Measurements from ENCODE around the gene DPP7.
A peak's percentile ranks its signal among the peaks of the same experiment; 100 is the strongest.
"Not testable (repeated sequence)": the region's sequence is repeated elsewhere in the genome, so short reads cannot be mapped to it uniquely, and the experiment has no call there.

DPP7 gene

DNA sequence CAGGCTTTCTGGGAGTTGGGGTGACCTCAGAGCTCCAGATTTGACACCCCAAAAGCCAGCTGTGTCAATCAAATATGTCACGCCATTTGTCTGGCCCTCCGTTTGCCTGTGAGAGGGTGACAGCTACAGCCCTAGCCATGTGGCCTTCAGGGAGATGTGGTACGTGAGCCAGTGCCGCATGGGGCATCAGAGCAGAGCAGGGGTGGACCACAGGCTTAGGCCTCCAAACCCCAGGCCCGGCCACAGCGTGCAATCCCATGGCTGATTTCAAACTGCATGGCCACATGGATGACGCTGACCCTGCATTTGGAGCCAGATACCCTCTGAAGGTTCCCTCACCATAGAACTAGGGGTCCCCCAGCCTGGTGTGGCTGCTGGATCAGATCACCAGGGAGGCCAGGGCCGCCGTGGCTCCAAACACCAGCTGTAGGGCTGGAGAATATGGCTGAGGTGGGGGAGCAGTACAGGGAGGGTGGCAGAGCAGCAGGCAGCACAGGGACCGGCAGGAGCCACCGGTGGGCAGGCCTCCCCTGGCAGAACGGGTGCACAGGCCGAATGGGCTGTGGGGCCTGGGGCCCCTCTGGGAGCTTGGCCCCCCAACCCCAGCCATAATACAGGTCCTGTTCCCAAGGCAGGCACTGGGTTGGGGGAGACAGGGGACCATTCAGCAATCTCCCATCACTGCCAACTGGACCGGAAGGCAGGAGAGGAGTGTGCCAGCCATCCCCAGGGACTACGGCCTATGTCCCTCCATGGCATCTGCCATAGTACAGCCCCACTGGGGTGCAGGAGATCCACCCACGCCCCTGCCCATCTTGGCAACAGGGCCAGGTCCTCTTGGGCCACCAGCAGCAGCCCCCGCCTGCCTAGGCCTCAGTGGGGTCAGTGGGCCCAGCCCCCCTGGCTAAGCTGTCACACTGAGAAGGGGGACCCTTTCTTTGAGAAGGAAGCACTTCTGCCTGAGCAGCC lies 45.7 kb downstream of the DPP7 start:
- DNase-seq, result no peak

DNA sequence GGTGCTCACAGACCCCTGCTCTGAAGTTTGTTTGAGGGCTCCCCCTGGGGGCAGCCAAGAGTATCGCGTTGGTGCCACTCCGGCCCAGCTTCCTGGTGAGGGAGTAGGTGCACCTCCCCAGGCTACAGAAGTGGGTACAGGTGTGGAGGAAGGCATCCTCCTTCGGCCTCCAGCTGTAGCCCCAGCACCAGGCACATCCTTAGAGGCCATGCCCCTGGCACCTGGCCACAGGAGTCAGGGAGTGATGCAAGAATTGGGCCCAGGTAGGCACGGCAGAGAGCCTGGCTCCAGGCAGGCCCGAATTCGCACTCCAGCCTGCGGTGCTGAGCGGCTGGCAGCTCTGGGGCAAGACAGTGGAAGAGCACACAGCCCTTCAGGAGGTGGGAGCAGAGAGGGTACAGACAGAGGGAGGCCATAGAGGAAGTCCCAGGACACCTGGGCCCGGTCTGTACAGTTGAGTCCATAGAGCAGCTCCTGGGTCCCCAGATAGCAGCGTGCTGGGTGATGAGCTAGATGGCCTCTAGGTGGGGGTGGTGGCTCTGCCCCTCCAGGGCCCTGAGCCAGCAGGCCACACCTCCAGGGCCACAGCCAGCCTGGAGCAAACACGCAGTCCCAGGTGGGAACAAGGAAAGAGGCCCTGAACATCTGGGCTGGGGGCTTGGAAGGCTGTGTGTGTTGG lies 46.5 kb downstream of the DPP7 start:
- DNase-seq, result peak; percentile 88

DNA sequence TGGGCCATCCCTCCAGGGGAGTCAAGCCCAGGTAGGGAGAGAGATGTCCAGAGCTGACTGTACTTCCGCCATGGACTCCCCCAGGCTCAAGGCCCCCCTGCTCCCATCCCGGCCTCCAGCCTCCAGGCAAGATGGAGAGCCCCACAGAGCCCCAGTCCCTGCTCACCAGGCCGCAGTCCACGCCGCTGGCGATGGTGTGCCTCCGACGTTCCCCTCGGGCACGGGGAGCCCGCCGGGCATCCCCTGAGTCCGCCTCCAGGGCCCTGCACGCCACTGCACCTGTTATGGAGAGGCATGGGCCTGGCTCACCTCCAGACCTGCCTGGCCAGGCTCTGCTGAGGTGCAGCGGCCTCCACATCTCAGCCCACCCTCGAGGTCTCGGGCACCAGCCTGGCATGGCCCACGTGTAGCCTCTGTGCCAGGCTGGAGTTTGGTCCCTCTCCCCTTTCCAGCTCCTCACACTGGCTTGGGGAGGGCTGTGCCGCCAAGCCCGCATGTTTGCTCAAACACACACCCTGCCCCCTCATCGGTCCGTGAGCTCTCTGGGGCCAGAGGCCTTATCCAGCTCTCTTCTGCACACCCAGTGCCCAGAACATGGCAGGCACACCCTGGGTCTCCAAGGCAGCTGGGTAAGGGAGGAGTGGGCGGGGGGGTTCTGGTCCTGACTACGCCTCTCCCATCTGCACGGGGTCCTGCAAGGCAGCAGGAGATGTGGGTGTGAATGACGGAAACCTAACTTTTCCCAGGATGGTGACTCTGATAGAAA lies 48.3 kb downstream of the DPP7 start:
- DNase-seq, result no peak

DNA sequence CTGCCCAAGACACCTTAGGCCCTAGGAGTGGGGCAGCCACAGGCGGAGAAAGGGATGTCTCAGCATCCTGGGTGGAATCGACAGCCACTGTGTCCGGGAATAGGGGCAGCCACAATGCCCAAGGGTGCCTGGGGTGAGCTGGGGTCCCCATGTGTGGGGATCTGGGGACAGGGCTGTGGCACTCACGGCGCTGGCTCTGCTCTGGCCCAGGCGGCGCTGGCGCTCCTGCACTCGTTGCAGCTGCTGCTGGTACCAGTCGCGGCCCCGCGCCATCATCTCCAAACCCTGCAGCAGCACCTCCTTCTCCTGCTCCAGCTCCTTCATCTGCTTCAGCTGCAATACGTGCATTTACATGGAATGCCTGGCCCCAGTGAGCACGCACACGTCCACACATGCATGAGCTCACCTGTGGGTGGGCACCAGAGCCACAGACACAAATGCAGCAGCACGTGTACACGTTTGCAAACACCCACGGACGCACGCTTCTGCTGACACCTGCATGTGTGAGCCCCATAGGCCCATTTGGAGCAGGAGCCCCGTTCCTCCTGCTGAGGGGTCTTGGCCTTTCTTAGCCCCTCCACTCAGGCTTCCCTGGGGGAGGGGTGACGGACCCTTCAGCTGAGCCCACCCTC lies 49.1 kb downstream of the DPP7 start:
- DNase-seq, result no peak

DNA sequence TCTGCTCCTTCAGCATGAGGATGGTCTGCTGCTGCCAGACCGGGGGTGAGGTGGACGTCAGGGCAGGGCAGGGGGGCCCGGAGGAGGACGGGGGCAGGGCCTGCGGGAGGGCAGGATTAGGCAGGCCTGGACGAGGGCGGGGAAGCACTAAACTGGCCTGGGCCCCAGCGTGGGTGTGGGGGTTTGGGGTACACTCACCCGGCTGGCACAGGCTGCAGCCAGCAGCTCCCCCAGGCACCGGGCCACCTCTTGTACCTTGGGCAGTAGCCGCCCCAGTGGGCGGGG lies 49.7 kb downstream of the DPP7 start:
- DNase-seq, result no peak

DNA sequence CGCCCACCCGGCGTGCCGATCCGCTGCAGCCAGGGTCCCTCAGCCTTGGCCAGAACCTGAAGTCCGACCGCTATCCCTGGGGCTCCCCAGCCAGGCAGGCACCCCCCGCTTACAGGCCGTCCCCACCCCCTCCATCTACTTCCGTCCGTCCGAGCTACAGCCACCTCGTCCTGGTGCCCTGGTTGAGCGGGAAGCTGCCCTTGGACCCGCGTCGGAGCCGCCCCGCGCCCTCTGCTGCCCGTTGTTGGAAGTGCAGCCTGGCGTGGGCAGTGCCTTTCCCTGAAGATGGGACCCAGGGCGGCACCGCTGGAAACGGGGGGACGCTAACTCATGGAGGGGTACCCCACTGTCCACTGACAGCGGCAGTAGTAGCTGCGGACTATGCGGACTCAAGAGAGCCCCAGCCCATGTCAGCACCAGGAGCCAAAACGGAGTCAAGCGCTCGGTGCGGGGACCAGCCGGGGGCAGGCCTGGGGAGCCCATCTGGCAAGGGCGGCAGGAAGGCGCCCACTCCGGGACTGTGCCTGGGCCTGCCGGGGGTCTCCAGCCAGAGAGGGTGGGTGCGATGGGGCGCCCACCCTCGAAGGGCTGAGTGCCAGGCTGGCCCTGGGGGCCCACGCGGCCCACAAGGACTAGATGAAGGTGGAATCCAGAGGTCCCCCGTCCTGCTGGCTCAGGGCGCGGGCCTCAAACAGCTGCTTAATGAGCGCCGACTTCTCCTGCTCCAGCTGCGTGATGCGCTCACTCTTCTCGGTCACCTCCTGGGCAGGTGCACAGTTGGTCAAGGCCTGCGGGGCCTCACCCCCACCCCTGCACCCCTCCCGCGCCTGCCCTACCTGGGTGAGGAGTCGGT lies 50.3 kb downstream of the DPP7 start:
- DNase-seq, result peak; percentile 76

DNA sequence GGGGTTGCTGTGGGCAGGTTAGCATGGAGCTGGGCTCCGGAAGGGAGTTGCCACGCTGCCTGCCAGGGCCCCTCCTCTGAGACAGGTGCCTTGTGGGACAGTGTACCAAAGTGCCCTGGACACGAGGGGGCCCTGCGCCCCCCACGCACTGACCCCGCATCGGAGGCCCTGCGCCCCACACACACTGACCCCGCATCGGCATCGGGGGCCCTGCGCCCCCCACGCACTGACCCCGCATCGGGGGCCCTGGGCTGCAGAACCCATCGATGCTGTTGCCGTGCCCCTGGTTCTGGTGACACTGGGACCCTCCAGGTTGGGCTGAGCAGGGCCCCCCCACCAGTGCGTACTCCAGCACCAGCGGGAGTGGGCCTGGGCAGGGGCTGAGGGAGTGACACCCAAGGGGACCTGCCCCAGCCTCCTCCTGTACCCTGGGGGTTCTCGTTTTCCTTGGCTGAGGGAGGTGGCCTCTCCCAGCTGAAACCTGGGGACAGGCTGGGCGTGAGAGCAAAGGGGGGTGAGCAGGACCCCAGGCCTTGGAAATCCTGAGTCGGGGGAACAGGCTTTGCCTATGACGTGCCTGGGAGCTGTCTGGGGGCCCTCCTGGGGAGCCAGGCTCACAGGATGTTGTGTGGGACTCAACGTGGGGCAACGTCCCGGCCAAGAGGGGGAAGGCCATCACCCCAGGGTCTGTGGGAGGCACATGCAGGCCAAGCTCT lies 51.1 kb downstream of the DPP7 start:
- no peak for DNase-seq

DNA sequence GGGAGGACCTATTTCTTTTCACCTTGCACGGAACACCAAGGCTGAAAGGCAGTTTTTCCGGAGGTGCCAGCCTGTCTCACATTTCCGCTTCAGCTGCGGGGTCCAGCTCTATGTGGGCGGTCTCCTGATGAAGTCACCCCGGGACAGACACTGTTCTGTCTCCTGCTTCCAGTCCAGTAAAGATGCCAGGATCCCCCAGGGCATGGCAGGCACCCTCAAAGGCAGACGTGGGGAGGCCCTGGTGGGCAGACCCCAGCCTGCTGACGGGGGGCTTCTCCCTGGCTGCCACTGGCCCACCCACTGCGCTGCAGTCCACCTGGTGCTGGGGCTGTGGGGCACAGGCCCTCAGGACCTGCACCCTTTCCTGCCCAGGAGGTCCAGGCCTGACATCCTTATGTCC lies 51.7 kb downstream of the DPP7 start:
- not testable (repeated sequence) for DNase-seq

DNA sequence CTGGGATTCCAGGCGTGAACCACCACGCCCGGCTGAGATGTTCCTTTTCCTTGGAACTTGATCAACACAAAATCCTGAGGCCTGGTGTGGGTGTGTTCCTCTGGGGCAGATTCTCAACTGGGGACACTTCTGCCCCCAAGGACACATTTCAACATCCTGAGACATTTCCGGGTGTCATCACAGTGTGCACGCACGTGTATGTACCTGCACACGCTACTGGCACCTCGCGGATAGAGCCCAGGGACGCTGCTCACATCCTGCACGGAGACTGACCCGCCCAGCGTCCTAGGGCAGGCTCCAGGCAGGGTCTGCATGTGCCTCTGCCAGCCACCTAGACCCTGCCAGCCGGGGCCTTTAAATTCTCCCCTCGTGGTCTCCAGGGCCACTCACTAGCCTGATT lies 52.1 kb downstream of the DPP7 start:
- no peak for DNase-seq
